Ishikawa (cell line): ENCODE measurements around the gene MUSTN1.

Experiments
- CEBPB ChIP-seq: IDR thresholded peaks from 2 replicates; pipeline ENCODE4 v1.6.1; 2012
- CREB1 ChIP-seq: IDR thresholded peaks from 2 replicates; pipeline ENCODE4 v1.6.1; 2012; ENCODE audit warnings: low read depth
- EGR1 ChIP-seq: IDR thresholded peaks from 2 replicates; pipeline ENCODE4 v1.6.1; 2012
- EP300 ChIP-seq: IDR thresholded peaks from 2 replicates; pipeline ENCODE4 v1.6.1; 2012; ENCODE audit warnings: borderline replicate concordance
- FOXM1 ChIP-seq: IDR thresholded peaks from 2 replicates; pipeline ENCODE4 v1.6.1; 2012; ENCODE audit warnings: low read depth, borderline replicate concordance
- MAX ChIP-seq: IDR thresholded peaks from 2 replicates; pipeline ENCODE4 v1.6.1; 2012
- NFIC ChIP-seq: IDR thresholded peaks from 2 replicates; pipeline ENCODE4 v1.6.1; 2012
- RAD21 ChIP-seq: IDR thresholded peaks from 2 replicates; pipeline ENCODE4 v1.6.1; 2012; ENCODE audit warnings: low read depth
- TAF1 ChIP-seq: IDR thresholded peaks from 2 replicates; pipeline ENCODE4 v1.6.1; 2012; ENCODE audit warnings: low read depth, mild to moderate bottlenecking
- TCF12 ChIP-seq: IDR thresholded peaks from 2 replicates; pipeline ENCODE4 v1.6.1; 2012; ENCODE audit warnings: low read depth
- TEAD4 ChIP-seq: IDR thresholded peaks from 2 replicates; pipeline ENCODE4 v1.6.1; 2012
- YY1 ChIP-seq: IDR thresholded peaks from 2 replicates; pipeline ENCODE4 v1.6.1; 2012; ENCODE audit warnings: low read depth
- ZBTB7A ChIP-seq: IDR thresholded peaks from 2 replicates; pipeline ENCODE4 v1.6.1; 2012; ENCODE audit warnings: low read depth
- TF ChIP-seq, protein P1 (sequence below): IDR thresholded peaks from 2 replicates; pipeline ENCODE4 v1.6.1; 2012; ENCODE audit warnings: low read depth, mild to moderate bottlenecking
- TF ChIP-seq, protein P2 (sequence below): IDR thresholded peaks from 2 replicates; pipeline ENCODE4 v1.6.1; 2012

Gene MUSTN1

GRCh38 chr3:52852419-52852818, 17.6 kb upstream of the MUSTN1 start:
- TF ChIP-seq, protein P1, sequence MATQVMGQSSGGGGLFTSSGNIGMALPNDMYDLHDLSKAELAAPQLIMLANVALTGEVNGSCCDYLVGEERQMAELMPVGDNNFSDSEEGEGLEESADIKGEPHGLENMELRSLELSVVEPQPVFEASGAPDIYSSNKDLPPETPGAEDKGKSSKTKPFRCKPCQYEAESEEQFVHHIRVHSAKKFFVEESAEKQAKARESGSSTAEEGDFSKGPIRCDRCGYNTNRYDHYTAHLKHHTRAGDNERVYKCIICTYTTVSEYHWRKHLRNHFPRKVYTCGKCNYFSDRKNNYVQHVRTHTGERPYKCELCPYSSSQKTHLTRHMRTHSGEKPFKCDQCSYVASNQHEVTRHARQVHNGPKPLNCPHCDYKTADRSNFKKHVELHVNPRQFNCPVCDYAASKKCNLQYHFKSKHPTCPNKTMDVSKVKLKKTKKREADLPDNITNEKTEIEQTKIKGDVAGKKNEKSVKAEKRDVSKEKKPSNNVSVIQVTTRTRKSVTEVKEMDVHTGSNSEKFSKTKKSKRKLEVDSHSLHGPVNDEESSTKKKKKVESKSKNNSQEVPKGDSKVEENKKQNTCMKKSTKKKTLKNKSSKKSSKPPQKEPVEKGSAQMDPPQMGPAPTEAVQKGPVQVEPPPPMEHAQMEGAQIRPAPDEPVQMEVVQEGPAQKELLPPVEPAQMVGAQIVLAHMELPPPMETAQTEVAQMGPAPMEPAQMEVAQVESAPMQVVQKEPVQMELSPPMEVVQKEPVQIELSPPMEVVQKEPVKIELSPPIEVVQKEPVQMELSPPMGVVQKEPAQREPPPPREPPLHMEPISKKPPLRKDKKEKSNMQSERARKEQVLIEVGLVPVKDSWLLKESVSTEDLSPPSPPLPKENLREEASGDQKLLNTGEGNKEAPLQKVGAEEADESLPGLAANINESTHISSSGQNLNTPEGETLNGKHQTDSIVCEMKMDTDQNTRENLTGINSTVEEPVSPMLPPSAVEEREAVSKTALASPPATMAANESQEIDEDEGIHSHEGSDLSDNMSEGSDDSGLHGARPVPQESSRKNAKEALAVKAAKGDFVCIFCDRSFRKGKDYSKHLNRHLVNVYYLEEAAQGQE = no peak
- no peak for TF ChIP-seq YY1
- no peak for TF ChIP-seq ZBTB7A
- no peak for TF ChIP-seq MAX
- TF ChIP-seq TEAD4 = no peak
- no peak for TF ChIP-seq FOXM1
- TF ChIP-seq EGR1 = no peak
- no peak for TF ChIP-seq RAD21
- no peak for TF ChIP-seq NFIC
- TF ChIP-seq EP300 = no peak
- no peak for TF ChIP-seq TCF12
- TF ChIP-seq, protein P2, sequence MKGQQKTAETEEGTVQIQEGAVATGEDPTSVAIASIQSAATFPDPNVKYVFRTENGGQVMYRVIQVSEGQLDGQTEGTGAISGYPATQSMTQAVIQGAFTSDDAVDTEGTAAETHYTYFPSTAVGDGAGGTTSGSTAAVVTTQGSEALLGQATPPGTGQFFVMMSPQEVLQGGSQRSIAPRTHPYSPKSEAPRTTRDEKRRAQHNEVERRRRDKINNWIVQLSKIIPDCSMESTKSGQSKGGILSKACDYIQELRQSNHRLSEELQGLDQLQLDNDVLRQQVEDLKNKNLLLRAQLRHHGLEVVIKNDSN = no peak
- no peak for TF ChIP-seq TAF1
- TF ChIP-seq CREB1 = no peak
- no peak for TF ChIP-seq CEBPB

- no peak for TF ChIP-seq EP300
- no peak for TF ChIP-seq MAX
- peak; percentile 81 for TF ChIP-seq RAD21
These were observed 16.5 kb upstream of the MUSTN1 start for GRCh38 chr3:52851348-52851747.

DNA sequence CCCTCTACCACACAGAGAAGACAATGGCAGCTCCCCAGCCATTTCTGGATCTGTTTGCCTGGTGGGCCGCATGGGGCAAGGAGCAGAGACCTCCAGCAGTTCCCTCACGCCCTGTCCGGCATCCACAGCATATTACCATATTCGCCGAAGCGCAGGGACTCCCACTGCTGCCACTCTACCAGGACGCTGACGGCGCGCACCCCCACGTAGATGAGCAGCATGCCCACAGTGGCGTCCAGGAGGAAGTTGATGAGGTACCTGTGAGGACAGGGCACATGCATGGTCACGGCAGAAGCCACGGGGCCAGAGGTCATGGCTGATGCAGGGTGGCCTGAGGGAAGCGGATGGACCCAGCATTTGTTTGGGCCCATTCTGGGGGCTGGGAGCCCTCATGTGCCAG, 14.8 kb upstream of the MUSTN1 start:
- TF ChIP-seq CREB1 (no peak), CEBPB (no peak), RAD21 (no peak), MAX (no peak), YY1 (no peak), EGR1 (no peak), TEAD4 (no peak), NFIC (no peak), FOXM1 (no peak), ZBTB7A (no peak), EP300 (no peak), TAF1 (no peak), TCF12 (no peak)
- TF ChIP-seq, protein P2 = no peak
- TF ChIP-seq, protein P1 = no peak

DNA sequence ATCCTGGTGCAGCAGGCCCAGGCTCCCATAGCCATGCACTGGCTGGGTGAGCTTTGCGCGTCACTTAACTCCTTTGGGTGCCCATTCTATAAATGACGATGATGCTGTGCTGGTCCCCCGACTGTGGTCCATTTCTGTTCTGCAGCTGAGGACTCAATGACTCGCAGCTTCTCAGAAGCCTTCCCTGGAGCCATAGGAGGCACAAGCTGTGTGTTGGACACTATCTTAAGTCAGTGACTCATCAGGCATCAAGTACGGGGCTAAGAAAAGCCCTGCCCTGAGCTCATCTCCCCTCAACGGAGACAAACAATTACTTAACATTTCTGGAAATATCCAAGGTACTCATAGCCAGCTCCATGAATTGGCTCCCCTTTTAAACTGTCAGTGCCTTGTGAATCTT, 13.8 kb upstream of the MUSTN1 start:
- TF ChIP-seq ZBTB7A = no peak
- no peak for TF ChIP-seq EGR1
- no peak for TF ChIP-seq EP300
- TF ChIP-seq, protein P1 = no peak
- TF ChIP-seq CEBPB = no peak
- no peak for TF ChIP-seq TAF1
- TF ChIP-seq, protein P2 = no peak

DNA sequence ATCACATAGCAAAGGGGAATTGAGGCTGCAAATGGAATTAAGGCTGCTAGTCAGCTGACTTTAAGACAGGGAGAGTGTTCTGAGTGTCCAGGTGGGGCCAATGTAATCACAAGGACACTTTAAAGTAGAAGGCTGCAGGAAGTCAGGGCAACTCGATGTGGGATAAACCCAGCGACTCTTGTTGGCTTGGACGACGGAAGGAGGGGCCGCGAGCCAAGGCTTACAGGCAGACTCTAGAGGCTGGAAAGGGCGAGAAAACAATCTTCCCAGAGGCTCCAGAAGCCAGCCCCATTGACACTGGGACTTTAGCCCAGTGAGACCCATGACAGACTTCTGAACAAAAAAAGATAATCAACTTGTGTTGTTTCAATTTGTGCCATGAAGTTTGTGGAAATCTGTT, 12.9 kb upstream of the MUSTN1 start:
- TF ChIP-seq MAX (no peak), NFIC (no peak), TAF1 (no peak), RAD21 (no peak), TEAD4 (no peak), EP300 (no peak), EGR1 (no peak)
- TF ChIP-seq, protein P2 = no peak
- TF ChIP-seq, protein P1 = no peak
